NCI-H2029 (cell line): Measurements from ENCODE around the gene PTX4.

Experiments
- DNase-seq: peaks from one replicate; lab custom pipeline; 2025; lab: John Stamatoyannopoulos, UW

Gene PTX4

DNA sequence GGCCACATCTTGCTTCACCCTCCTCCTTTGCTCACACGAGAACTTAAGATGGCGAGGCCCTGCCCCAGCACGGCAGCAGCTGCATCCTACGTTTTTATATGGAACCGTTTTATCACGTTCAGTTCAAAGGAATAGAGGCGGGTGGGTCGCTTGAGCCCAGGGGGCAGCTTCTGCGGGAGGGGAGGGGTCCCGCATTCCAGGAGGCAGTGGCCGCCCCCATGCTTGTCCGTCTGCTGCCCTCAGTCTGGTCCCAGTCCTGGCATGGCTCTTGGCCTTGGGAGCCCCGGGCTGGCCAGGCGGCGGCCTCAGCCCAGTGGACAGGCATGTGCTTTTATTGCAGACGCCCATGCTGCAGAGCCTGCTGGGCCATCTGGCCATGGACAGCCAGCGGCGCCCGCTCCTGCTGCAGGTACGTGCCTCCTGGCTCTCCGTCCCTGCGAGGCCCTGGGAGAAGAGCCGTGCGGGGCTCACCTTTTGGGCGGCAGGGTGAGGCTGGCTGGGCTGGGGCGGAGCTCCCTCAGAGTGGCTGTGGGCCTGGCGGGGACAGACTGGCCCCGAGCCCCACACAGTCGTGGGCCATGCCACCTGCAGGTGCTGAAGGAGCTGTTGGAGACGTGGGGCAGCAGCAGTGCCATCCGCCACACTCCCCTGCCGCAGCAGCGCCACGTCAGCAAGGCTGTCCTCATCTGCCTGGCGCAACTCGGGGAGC lies 11.2 kb upstream of the PTX4 start:
- DNase-seq: no peak

DNA sequence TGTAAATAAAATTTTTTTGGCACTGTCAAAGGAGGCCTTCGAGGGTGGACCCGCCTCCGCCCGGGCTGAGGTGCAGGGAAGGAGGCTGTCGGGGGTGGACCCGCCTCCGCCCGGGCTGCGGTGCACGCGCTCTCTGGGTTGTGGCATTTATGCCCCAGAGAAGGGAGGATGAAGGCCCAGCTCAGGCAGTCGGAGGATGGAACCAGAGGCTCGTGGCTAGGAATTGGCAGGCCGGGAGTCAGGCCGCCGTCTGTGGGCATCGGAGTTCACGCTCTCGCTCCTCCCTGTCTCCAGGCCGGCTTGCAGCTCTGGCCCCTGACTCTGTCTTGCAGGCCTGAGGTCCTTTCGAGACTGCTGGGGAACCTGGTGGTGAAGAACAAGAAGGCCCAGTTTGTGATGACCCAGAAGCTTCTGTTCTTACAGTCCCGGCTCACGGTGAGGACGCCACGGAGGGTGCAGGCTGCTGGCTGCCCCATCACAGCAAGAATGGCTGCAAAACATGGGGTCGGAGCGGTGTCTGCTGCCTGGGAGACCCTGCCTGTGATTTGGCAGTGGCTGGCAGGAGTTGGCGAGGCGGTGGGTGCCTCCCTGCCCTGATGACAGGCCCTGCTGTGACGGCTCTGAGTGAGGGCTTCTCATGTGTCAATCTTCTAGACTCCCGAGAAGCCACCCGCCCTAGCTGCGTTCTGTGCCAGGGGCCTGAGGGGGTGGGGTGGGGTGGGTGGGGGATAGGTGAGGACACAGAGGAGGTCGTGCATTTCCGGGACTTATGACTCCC lies 10.3 kb upstream of the PTX4 start:
- DNase-seq: no peak

DNA sequence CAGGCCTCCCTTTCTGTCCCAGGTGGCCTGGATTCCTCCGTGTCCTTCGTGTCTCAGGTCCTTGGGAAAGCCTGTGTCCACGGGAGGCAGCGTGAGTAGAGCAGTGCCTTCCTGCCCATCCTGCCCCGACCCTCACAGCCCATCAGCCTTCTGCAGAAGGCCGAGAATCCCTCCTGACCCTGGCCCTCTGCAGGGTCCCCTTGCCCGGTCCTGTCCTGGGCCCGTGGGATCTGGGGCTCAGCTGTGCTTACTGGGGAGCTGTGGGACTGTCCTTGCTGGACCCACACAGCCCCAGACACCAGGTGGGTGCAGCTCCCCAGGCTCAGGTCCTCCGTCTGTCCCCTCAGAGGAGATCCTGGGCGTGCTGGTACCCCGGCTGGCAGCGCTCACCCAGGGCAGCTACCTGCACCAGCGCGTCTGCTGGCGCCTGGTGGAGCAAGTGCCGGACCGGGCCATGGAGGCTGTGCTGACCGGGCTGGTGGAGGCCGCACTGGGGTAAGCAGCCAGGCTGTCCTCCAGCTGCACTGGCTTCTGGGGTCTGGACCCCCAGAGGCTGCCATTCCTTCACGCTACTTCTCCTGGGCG lies 8.4 kb upstream of the PTX4 start:
- no peak for DNase-seq

DNA sequence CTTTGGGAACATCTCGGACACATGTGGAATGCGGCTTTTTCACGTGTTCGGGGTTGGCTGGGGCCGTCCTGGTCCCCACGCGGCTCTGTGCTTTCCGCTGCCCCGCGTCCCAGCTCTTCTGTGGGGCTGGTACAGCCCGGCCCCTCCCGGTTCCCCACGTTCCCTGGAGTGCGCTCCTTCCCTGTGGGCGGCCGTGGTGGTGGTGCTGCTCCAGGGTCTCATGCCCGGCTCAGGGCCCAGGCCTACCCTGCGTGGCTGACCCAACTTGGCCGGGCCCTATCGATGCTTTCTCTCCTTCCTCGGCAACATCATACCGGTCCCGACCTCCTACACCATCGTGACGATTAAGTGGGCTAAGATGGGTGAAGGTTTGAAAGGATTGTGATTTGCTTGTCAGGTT lies 7.7 kb upstream of the PTX4 start:
- DNase-seq: no peak

DNA sequence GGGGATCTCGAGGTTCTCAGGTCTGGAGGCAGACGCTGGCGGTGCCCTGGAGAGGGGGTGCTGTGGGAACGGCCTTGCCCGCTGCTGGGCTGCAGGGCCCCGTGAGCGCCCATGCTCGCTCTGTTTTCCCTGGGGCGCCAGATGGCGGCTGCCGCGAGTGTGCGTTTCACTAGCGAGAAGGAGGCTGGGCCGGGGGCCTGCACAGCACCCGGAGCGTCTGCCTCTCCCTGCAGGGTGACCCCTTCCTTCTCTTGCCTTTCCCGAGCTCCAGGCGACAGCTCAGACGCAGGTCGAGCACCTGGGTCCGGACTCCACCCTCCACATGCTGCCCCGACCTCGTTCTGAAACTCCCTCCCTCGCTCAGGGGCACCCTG lies 7.1 kb upstream of the PTX4 start:
- DNase-seq: no peak

DNA sequence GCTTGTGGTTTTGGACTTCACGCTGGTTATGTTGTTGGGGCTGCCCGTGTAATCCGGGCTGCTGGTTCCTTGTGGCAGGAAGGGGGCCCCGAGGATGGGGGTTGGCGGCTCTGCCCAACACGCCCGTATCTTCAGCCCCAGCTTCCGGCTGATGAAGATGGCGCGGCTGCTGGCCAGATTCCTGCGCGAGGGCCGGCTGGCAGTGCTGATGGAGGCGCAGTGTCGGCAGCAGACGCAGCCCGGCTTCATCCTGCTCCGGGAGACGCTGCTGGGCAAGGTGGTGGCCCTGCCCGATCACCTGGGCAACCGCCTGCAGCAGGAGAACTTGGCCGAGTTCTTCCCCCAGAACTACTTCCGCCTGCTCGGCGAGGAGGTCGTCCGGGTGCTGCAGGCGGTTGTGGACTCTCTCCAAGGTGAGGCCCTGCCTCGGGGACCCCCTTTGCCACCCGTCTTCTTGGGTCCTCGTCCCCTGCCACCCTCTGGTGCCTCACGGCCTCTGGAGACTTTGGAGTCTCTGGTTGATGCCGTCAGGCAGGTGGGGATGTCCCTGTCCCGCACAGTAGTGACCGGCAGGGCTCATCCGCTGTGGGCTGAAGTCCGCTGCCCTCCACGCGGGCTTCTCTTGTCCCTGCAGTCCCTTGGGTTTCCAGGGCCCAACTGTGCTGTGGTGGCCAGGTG lies 6.6 kb upstream of the PTX4 start:
- DNase-seq: no peak

DNA sequence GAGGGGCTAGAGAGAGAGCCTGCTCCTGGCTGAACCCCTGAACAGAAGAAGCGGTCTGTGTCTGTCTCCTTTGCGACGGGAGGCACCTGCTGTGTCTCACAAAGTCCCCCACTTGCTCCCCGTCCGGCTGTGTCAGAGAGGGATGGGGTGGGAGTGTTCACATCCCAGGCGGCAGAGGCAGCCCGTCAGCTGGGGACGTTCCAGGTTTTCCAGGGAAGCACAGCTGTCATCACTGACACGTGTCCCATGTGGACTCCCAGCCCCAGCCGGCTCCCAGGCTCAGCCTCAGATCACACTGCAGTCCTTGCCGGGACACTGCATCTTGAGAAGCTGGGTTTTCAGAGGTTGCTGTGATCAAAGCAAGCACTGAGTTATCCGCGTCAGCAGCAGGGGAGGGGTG lies 6.0 kb upstream of the PTX4 start:
- DNase-seq: no peak

DNA sequence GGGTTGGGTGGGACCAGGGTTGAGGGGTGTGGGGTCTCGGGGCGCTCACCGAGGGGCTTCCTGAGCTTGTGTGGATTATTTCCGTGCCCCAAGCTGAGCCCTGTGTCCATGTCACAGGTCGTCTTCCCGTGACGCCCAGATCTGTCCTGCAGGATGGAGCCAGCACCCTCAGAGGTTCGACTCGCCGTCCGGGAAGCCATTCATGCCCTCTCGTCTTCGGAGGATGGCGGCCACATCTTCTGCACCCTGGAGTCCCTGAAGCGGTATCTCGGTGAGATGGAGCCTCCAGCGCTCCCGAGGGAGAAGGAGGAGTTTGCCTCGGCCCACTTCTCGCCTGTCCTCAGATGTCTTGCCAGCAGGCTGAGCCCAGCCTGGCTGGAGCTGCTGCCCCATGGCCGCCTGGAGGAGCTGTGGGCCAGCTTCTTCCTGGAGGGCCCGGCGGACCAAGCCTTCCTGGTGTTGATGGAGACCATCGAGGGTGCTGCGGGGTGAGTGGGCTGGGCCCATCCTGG lies 5.4 kb upstream of the PTX4 start:
- no peak for DNase-seq

DNA sequence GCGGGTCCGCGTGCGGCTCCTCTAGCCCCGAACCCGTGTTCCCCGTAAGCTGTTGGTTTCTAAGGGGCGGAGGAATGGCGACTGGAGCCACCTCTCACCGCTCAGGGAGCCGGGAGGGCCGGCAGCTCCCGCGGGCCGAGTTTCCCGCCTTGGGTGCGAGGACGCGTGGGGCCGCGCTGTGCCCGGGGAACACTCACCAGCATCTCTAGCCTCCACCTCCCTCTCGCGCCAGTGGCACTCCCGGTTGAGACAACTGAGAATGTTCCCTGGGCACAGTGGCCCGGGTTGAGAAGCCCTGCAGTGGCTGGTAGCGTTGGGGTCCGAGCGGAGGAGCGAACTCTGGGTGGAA lies 5.0 kb upstream of the PTX4 start:
- DNase-seq: no peak

DNA sequence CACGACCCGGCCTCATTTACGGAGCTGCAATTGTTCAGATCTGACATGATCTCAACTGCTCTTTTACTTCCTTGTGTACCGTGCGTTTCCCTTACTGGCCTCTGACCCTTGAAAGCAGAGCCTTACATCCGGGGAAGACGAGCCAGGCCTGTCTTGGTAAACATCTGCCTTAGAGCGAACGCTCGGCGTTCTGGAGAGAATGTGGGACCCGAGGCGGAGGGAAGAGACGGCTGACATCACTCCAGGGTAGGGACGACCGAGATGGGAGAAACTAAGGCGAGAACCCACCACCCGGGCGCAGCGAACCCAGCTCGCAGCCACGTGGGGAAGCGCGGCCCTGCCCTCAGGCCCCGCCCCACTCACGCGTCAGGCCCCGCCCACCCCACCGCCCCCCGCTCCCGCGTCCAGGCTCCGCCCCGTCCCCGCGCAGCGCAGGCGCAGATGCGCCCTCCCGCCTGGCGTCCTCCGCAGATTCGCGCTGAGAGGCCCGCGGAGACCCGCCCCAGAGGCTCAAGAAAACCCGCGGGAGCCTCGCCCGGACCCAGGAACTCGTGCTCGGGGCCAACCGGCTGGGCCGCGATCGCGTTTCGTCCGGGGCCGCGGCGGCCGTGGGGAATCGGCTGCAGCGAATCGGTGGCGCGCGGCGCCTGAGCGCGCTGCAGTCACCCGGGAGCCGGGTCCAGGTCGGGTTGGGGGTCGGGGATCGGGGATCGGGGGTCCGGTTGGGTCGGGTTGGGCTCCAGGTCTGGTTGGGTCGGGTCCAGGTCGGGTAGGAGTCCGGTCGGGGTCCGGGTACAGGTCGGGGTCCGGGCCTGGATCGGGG lies 4.4 kb upstream of the PTX4 start, which contains the start of gene TELO2:
Gene TELO2, plus strand, starts transcription at position 438 of the 823 bp plus-strand sequence. CDS start 922 bp downstream, outside the sequence.
- peak; percentile 79 for DNase-seq

DNA sequence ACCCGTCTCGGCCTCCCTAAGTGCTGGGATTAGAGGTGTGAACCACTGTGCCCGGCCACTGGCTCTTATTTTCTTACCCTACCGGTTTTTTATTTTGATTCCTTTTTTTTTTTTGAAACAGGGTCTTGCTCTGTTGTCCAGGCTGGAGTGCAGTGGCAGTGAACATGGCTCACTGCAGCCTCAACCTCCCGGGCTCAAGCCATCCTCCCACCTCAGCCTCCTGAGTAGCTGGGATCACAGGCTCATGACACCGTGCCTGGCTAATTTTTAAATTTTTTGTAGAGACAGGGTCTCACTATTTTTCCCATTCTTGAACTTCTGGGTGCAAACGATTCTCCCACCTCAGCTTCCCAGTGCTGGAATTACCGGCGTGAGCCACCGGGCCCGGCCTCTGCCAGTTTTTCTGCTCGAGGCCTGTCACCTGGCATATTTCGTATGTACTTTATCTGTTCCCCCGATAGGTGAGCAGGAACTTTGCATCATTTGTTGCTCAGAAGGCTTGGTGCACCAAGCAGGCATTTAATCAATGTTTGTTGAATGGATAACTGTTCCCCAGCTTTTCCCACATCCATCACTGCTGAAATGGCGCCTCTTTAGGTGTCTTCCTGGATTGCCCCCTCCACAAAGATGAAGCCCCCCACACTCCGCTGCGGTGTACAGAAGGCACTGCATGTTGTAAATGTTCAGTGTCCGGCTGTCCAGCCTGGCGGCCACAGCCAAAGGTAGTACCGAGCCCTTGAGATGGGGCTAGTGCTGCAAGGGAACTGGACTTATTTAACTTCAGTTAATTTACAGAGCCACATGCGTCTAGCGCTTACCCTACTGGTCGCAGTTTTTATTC lies 3.6 kb upstream of the PTX4 start:
- no peak for DNase-seq

DNA sequence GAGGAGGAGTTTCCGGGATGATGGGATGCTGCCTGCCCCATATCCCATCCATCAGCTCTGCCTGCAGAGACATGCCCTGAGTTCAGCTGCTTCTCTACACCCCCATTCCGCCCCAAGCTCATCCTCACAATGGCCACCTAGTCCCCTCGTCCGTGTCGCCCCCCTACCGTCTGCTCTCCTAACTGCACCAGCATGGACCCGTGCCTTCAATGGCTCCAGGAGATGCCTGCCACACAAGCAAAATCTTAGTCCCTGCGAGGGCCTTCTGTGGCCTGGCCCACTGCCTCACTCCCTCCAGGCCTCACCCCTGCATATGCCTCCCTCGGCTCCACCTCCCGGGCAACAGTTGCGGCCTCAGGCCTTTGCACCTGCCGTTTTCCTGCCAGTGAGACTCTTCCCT lies 2.6 kb upstream of the PTX4 start:
- DNase-seq: no peak

DNA sequence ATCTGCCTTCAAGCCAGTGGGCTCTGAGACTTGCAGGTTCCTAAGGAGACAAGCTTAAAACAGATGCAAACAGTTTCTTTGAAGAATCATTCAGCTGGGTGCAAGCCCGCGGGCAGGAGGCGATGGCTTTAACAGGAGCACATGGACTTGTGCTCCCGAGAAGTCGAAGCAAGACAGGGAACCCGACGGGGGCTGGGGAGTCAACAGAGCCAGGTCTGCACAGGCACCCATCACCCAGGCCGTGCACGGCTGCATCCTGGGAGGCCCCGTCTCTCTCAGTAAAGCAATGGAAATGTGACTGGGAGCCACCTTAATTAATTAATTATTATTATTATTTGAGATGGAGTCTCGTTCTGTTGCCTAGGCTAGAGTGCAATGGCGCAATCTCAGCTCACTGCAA lies 333 bp upstream of the PTX4 start:
- no peak for DNase-seq

DNA sequence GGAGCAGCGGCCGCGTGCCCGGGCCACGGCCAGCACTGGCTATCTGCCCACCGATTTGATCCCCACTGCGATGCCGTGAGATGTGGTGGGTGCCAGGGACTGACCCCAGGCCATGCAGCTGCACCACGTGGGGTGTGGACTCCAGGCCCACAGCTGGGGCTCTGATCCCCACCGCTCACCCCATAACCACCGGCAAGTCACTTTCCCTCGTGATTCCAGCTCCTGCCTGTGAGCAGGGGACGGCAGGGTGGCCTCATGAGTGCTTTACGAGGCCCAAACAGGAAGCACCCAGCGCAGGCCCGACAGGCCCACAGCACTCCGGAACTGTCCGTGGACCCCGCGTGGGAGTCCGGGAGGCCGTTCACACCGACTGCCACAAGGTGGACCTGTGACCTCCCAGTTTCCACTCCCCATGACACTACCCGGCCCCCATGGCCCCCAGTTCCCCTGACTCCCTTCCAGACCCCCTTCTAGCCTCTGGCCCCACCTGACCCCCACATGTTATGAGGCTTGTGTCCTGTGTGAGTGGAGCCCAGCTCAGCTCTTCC lies 616 bp downstream of the PTX4 start:
- no peak for DNase-seq

DNA sequence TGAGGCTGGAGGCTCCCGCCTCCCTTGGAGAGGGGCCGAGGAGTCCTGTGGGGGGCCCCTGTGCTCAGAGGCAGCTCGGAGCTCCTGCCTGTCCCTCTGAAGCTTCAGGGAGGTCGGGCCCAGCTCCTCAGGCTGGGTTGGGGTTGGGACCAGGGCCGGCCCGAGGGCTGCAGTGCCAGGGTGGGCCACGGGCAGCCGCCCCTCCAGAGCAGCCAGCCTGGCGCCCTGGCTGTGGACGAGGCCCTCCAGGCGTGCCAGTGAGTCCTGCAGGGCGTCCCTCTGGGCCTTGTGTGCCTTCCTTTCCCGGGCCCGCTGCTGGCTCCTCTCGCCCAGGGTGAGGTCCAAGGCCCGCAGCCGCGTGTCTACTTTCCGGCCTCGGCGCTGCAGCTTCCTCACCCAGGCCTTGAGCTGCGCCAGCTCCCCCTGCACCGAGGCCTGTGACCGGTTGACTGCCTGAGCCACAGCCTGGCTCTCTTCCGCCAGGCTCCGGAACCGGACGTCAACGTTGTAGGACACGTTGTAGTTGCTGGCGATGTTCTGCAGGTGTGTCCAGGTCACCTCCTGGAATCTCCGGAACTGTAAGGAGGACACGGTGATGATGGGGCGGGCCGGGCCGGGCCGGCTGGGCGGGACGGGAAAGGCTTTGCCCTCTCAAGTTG lies 1.2 kb downstream of the PTX4 start:
- DNase-seq: no peak

DNA sequence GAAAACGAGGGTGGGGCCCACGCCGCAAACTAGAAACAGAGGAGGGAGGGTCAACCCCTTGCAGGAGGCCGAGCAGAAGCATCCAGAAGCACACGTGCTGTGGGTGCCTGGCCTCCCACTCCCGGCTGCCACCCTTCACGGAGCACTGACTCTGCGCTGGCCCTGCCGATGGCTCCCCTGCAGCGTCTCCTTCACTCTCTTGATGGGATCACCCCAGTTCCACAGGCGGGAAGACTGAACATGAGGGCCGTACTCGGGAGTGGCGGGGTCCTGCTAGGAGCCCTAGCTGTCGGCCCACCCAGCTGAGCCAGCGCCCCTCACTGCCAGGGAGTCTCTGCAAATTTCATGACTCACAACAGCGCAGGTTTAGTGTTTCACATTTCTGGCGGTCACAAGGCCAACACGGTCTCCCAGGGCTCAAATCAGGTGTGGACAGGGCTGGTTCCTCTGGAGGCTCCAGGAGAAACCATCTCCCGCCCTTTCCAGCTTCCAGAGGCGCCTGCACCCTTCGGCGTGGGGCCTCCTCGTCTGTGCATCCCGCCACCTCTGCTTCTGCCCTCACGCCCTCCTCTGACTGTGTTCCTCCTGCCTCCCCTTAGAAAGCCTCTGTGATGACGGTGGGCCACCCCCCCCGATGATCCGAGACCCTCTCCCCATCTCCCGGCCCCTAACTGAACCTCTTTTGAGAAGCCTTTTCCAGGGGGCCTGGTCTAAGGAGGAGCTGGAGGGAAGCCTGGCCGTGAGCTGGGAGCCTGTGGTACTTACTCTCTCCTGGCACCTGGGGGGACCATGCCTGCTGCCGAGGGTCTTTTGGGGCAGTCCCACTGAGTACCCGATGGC lies 2.0 kb downstream of the PTX4 start:
- DNase-seq: no peak

DNA sequence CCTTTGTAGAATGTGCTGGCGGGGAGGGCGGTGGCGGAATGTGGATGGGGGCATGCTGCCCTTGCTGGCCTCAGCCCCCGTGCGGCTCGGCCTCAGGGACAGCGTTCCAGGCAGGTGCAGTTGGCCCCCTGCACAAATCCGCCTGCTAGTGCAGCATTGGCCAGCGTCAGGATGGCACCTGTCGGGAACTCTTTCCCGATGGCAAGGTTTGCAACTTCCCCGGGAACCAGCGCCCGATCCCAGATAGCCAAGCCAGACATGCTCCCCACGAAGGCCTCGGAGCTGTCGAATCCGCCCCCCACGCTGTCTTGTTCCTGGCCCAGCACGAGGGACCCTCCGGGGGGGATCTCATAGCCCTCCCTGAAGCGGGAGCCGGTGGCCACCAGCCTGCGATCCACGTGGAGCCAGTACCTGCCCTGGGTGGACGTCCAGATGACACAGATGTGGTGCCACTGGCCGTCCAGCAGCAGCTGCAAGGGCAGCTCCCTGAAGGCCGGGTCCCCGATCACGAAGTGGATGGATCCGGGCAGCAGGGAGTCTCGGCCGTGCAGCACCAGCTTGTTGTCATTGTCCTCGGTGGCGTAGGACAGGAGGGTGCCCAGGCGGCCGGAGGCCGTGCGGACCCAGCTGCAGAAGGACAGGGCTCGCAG lies 2.8 kb downstream of the PTX4 start:
- no peak for DNase-seq
